Neural cell (in vitro differentiated cells): ENCODE data around the gene SLAIN1.
A peak's percentile ranks its signal among the peaks of the same experiment; 100 is the strongest.

Source experiments
- CTCF ChIP-seq: fragments of 450-650 bp; IDR thresholded peaks from 2 replicates; pipeline ENCODE4 v1.5.1; 2014; ENCODE audit warnings: antibody characterized with exemption, mild to moderate bottlenecking, moderate library complexity; ENCODE audit not compliant: poor library complexity, severe bottlenecking
- EZH2 ChIP-seq: fragments of 200-600, 300-800 bp; shearing (Covaris generic), sonication (generic); IDR thresholded peaks from 2 replicates; pipeline ENCODE4 v1.6.1; 2014; ENCODE audit warnings: antibody characterized with exemption, low read length, borderline replicate concordance, mild to moderate bottlenecking; ENCODE audit not compliant: insufficient read depth, poor library complexity, severe bottlenecking
- POLR2AphosphoS5 ChIP-seq: IDR thresholded peaks from 2 replicates; pipeline ENCODE4 v1.6.1; 2012
- RAD21 ChIP-seq: fragments of 450-650 bp; conservative IDR thresholded peaks from 2 replicates; pipeline ENCODE4 v1.6.1; 2014; ENCODE audit warnings: antibody characterized with exemption, mild to moderate bottlenecking, moderate library complexity
- REST ChIP-seq: IDR thresholded peaks from 2 replicates; pipeline ENCODE4 v1.6.1; 2012; ENCODE audit warnings: borderline replicate concordance
- SMC3 ChIP-seq: fragments of 450-650 bp; conservative IDR thresholded peaks from 2 replicates; pipeline ENCODE4 v1.6.1; 2014; ENCODE audit warnings: antibody characterized with exemption, mild to moderate bottlenecking, moderate library complexity; ENCODE audit not compliant: poor library complexity

GRCh38 chr13:77779552-77780272, 82.2 kb downstream of the SLAIN1 start:
- TF ChIP-seq SMC3, result peak; percentile 78
- no peak for TF ChIP-seq EZH2
- peak; percentile 78 for TF ChIP-seq CTCF
- TF ChIP-seq REST, result no peak
- peak; percentile 87 for TF ChIP-seq RAD21
- TF ChIP-seq POLR2AphosphoS5, result no peak
